RPMI7951 (cell line): ENCODE results near the gene NRXN3. TPM values are rescaled to one million over a fixed set of nuclear protein-coding genes. Genes with fewer than 3 reads are reported as not detected.

Experiments
- DNase-seq: peaks from one replicate; pipeline ENCODE4 v3.0.0-alpha.2; 2012; ENCODE audit warnings: low read depth
- total RNA-seq: library from RNA; depleted of rRNA; stranded (reverse); fragments of >200 nt; shearing (Covaris generic); gene quantifications from 2 replicates; pipeline ENCODE4 v1.2.3, GENCODE V29; 2014

NRXN3 gene
- total RNA-seq, 1 experiment from 2014 or later: 0.24 TPM

- DNase-seq: no peak
Measured at GRCh38 chr14:79665556-79665955, 1495.4 kb downstream of the NRXN3 start.

- no peak for DNase-seq
Measured at GRCh38 chr14:79668951-79669350, 1498.8 kb downstream of the NRXN3 start.

DNA sequence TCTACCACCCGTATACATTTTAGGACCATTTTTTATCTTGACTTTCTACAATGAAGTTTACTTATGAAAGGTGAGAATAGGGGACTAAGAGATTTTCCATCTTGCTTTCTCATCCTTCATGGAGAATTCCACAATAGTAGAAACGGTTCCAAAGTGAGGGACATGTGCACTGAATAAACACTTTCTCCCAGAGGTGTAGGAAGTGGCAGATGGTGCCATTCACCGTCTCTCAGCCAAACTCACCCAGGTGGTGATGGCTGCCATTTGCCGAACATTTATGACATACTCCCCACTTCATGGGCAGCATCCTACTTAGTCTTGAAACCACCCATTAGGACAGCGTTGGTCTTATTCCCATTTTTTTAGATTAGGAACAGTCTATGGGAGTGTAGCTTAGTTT lies 1500.6 kb downstream of the NRXN3 start:
- DNase-seq: no peak

GRCh38 chr14:79680087-79680486 lies 1509.9 kb downstream of the NRXN3 start:
- no peak for DNase-seq

DNA sequence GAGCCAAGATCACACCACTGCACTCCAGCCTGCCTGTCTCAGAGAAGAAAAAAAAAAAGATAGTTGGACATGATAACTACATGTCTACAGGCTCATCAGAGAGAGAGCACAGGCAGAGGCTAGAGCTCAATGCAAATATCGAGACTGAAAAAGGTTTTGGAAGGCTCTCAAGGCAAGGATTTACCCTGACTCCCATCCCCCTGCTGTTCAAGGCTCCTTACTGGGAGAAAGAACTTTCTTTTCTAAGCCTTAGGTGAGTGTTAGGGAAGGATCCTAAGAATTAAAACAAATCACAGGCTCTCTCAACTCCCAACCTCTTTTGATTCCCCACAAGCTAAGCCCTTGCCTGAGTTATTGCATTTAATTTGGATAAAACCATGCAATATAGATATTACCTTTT lies 1516.0 kb downstream of the NRXN3 start:
- DNase-seq: no peak

DNA sequence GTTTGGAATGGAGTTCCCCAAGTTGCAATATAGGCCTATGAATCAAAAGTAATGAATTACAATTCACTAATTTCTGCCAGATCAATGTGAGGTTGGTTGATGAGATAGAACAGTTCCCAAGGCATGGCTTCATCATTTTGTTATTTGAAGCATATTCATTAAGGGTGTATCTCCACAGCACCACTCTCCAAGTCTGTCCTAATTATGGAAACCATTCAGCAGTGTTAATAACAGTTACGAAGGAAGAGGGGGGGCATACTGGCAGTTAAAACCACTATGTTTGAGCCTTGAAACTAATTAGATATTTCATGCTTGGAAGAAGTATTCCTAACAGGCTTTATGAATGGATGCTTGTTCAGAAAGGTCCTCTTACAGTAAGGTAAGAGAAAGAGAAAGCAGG lies 1520.8 kb downstream of the NRXN3 start:
- DNase-seq: no peak

- no peak for DNase-seq
Measured at GRCh38 chr14:79693935-79694334, 1523.8 kb downstream of the NRXN3 start.

- DNase-seq: no peak
Measured at GRCh38 chr14:79695307-79695706, 1525.1 kb downstream of the NRXN3 start.

- no peak for DNase-seq
Measured at GRCh38 chr14:79698298-79698711, 1528.1 kb downstream of the NRXN3 start.

- no peak for DNase-seq
Measured at GRCh38 chr14:79699206-79699605, 1529.0 kb downstream of the NRXN3 start.

GRCh38 chr14:79701371-79701770 lies 1531.2 kb downstream of the NRXN3 start:
- DNase-seq: no peak

GRCh38 chr14:79702197-79702596 lies 1532.0 kb downstream of the NRXN3 start:
- DNase-seq: peak; percentile 5

DNA sequence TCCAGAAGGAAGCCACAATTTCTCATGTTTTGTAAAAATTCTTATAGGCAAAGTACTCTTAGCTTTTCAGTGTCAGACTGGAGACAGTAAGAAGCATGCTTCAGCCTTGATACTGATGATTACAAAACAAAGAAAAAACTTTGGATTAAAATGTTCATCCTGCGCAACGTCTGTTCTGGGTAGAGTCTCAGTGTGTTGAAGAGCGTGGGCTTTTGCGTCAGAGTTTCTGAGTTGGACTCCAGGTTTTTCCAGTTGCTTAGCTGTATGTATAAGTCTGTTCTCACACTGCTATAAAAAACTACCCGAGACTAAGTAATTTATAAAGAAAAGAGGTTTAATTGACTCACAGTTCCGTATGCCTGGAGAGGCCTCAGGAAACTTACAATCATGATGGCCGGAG lies 1533.0 kb downstream of the NRXN3 start:
- DNase-seq: no peak

DNA sequence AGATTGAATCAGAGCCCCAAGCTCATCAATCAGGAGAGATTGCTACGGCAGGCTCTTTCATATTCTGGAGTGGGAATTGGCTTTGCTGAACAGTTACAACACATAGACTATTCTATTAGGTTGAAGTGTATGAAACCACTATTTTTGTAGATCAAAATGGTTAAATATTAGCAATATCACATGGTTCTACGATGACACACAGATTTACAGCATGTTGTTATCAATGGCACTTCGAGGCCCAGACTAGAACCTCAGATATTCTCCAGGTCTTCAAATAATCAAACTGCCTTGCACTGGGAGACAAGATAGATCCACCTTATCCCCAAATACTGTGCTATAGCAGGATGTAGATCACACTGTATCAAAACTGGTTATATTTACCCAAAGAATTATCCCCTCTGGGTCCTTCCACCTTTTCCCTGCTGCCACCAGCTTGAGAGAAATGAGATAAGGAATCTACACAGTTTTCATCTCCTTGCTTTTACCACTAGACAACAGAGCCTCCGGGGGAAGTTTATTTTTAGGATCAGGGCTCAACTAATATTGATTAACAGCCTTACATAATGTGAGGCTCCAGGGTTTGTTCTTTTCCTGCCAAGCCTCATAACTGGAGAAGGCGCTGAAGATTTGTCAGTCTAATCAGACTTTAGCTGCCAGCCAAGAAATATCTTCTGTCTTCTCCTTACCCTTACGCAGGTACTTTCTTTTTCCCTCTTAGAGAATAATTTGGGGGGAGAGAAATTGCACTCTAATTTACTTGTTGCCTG lies 1534.1 kb downstream of the NRXN3 start:
- no peak for DNase-seq

- no peak for DNase-seq
Measured at GRCh38 chr14:79705126-79705894, 1535.1 kb downstream of the NRXN3 start.

DNA sequence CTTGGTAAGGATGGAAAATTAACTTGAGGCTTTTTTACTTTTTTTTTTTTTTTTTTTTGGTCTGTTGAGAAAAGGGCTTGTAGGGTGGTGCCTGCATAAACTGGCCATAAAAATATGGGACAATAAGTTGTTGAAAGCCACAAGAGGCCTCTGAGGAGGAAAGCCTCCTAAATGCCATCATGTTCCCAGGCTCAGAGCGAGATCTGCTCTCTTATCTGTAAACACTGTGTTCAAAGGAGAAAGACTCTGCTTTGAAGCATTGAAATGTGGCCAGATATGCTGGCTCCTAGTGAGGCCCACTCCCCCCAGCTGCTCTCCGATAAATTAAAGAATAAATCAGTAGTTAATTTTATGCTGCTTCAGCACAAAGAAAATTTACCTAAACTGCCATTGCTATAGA lies 1536.2 kb downstream of the NRXN3 start:
- DNase-seq: no peak

DNA sequence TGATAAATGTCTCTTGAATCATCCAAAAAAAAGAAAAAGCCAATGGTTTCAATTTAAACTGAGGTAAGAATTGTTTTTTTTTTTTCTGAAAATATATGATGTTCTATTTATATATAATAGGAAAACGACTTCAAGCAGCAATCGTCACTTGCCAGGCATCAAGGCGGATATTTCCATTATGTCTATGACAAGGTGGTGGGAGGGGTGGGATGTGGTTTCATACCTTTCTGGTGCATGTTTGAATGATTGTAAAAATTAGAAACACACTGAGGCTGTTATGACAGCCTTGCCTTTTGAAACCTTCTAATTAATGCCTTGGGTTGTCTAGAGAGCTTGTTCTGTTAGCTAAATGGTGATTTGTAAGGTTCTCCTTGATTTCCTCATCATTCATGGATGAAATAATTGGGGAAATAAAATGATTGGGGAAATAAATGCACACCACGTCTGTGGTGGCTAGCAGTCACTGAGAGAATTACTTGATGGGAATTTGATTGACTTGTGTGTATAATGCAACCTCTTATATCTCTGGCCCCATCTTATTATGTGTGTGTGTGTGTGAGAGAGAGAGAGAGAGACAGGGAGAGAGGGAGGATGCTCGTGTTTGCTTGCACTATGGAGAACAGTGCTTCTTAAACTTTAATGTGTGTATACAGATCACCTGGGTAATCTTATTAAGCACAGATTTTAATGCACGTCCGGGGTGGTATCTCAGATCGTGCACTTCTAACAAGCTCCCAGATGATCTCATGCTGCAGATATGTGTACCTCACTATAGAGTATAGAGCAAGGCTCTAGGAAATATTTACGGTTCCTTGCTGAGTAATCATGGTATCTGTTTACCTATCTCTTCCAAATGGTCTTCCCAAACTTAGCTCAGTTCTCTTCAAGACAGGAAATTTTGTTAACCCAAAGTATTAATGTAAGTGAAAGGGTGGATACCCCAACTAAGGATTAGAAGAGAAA lies 1538.5 kb downstream of the NRXN3 start:
- no peak for DNase-seq

DNA sequence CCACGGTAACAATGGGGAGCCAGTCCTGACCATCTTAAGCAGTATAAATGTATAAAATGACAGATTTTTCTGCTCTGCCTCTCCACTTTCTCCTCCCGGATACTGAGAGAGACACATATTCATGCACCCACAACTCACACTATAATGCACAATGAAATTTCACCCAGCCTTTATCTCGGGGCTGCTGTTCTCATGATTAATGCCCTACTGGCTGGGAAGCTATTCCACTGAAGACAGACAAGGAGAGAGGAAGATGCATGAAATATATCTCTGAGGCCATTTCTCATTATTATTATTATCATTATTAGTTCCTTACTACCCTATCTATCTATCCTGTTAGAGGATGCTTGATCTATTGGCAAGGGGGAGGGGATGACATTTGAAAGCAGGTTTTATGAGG lies 1539.4 kb downstream of the NRXN3 start:
- no peak for DNase-seq

- no peak for DNase-seq
Measured at GRCh38 chr14:79712302-79712950, 1542.3 kb downstream of the NRXN3 start.

GRCh38 chr14:79721399-79722084 lies 1551.4 kb downstream of the NRXN3 start:
- no peak for DNase-seq
